Activated CD8-positive, alpha-beta memory T cell treated with anti-CD3 and anti-CD28 coated beads for 24 hours (primary cell): ENCODE results near the gene MRTFB.
A peak's percentile ranks its signal among the peaks of the same experiment; 100 is the strongest.
"Not testable (repeated sequence)": the region's sequence is repeated elsewhere in the genome, so short reads cannot be mapped to it uniquely, and the experiment has no call there.

Experiments
- DNase-seq: peaks from one replicate; pipeline ENCODE4 v3.0.0-alpha.2; 2020

The MRTFB gene, protein sequence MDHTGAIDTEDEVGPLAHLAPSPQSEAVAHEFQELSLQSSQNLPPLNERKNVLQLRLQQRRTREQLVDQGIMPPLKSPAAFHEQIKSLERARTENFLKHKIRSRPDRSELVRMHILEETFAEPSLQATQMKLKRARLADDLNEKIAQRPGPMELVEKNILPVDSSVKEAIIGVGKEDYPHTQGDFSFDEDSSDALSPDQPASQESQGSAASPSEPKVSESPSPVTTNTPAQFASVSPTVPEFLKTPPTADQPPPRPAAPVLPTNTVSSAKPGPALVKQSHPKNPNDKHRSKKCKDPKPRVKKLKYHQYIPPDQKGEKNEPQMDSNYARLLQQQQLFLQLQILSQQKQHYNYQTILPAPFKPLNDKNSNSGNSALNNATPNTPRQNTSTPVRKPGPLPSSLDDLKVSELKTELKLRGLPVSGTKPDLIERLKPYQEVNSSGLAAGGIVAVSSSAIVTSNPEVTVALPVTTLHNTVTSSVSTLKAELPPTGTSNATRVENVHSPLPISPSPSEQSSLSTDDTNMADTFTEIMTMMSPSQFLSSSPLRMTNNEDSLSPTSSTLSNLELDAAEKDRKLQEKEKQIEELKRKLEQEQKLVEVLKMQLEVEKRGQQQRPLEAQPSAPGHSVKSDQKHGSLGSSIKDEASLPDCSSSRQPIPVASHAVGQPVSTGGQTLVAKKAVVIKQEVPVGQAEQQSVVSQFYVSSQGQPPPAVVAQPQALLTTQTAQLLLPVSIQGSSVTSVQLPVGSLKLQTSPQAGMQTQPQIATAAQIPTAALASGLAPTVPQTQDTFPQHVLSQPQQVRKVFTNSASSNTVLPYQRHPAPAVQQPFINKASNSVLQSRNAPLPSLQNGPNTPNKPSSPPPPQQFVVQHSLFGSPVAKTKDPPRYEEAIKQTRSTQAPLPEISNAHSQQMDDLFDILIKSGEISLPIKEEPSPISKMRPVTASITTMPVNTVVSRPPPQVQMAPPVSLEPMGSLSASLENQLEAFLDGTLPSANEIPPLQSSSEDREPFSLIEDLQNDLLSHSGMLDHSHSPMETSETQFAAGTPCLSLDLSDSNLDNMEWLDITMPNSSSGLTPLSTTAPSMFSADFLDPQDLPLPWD

DNA sequence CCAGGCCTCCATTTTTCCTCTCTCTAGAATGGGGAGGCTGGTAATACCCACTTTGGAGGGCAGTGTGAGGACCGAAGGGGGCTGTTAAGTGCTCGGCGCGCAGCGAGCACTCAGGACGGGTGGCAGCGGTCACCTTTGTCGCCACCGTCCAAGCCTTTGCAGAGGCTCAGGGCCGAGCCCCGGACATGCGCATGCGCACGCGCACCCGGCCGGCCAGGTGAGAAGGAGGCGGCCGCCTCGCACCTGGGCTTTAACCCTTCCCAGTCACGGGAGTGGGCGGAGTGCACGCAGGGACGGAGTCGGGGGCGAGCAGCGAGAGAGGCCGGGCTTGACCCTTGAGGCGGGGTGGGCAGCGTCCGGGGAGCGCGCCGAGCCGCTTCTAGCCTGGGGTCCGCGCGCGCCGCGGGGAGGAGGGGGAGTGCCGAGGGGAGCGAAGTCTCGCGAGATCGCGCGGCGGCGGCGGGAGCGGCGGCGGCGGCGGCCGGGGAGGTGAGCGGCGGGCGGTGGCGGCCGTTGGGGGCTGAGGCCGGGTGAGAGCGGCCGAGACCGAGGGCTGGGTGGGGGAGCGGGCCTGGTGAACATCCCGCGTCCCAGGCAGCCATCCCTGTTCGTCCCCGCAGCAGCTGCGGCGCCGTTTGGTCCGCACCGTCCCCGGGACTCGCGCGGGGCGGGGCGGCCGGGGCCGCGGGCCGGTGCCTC lies at the start of gene MRTFB:
MRTFB (plus strand) TSS at position 443 of the 699 bp plus-strand sequence. CDS start 69,288 bp downstream, outside the sequence.
- DNase-seq = peak; percentile 95

DNA sequence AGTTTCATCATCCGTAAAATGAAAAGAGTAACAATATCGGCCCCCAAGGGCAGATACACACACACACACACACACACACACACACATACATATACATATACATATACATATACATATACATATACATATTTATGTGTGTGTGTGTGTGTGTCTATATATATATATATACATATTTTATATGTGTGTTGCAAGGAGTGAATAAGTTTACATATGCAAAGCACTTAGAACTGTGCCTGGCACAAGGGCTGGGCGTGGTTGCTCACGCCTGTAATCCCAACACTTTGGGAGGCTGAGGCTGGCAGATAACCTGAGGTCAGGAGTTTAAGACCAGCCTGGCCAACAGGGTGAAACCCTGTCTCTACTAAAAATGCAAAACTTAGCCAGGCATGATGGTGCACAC lies 47.6 kb upstream of the MRTFB start:
- DNase-seq = not testable (repeated sequence)

DNA sequence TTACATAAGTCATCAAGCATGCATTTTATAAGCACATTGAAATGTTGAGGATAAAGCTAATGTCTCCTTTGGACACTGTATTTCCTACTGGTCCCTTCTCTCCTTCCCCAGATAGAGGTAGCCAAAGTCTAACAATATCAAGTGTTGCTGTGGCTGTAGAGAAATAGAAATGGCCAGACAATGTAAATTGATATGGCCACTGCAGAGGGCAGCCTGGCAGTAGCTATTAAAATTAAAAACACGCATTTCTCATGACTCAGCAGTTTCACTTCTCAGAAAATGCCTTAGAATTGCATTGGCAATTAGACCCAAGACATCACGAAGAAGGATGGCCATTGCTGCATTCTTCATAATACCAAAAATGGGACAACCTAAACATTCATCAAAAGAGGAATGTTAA lies 46.8 kb upstream of the MRTFB start:
- no peak for DNase-seq

DNA sequence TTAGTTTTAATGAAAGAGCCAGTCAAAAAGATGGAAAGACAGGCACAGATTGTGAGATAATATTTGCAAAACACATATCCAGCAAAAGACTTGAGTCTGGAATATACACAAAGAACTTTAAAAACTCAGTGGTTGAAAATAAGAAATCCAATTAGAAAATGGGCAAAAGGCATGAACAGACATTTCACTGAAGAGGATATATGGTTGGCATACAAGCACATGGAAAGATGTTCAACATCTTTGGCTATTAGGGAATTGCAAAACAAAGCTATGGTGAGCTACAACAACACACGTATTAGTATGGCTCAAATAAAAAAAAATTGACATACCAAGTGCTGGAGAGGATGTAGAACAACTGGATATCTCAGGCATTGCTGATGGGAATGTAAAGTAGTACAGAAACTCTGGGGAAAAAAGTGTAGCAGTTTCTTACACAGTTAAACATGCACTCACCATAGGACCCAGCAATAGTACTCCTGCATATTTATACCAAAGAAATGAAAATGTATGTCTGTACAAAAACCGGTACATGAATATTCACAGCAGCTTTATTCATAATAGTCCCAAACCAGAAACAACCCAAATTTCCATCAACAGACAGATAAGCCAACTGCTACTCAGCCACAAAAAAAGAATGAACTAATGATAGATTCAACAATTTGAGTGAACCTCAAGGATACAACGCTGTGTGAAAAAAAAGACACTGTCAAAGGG lies 44.4 kb upstream of the MRTFB start:
- no peak for DNase-seq

DNA sequence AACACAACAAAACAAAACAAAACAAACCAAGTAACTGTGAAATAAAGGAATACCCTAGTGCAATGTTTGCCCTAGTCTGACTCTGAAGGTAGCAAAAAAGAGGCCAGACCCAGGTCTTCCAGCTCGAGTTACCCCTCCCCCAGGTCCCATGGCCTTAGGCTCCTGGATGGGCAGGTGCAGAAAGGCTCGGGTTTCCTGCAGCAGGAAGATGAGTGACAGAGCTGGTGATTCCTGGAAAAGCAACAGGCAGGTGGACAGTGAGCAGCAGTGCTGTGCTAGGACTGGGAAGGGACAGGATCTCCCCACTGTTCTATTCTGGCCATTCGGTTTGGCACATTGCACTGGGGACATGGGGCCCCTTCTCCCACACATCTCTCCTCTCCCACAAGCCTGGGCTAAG lies 42.9 kb upstream of the MRTFB start:
- DNase-seq = no peak

DNA sequence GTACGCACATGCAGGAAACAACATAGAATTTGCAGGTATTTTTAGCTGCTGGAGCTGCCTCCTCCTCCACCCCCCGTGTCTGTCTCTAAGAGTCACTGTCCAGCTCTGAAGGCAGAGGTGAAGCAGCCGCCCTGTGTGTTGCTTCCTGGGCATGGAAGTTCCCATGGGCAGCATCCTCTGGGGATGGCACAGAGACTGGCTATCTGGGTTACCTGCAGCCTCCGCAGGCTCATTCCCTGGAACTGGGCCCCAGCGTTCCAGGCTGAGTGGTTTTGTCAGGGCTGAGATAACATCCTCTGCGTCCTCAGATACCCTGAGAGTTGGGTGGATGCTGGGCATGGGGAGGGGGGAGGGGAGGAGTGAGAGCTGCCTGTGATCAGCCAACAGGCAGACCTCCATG lies 41.5 kb upstream of the MRTFB start:
- DNase-seq = no peak

DNA sequence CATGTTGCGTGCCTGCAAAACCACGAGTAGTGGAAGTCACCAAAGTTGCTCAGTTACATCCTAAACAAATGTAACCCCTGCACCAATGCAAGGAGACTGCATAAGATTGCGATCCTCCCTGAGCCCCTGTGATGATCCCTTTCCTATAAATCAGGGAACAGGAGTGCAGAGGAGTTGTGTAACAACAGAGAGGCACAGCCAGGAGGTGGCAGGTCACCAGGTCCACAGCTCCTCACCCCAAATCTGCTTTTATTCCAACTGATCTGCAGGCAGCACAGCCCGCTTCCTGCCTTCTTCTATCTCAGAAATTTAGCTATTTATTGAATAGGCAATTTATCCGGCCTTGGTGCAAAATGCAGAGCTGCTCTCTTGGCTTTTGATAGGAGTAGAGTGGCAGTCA lies 36.0 kb upstream of the MRTFB start:
- DNase-seq = no peak

DNA sequence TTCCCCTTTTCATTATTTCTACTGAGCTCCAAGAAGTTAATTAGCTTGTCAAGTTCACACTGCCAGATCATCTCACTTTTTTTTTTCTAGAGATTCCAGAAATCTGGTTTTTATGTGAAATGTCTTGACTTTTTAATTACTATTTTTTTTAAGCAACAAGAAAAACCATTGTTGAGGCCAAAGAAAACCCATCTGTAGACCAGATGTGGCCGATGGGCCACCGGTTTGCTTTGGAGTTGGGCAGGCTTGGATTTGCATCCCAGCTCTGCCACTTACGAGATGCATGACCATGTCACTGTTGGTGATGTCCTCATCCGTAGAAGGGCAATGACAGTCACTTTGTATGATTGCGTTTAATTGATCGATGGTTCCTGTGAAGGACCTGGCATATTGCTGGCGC lies 34.2 kb upstream of the MRTFB start:
- no peak for DNase-seq

DNA sequence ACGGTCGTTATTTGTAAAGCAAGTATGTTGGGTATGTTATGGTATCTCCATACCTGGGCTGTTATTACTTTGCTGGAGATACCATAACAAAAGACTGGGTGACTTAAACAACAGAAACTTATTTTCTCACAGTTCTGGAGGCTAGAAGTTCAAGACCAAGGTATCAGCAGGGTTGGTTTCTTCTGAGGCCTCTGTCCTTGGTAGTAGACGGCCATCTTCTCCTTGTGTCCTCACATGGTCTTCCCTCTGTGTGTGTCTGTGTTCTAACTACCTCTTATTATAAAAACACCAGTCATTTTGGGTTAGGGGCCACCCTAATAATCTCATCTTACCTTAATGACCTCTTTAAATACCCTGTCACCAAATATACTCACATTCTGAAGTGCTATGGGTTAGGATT lies 33.2 kb upstream of the MRTFB start:
- no peak for DNase-seq

DNA sequence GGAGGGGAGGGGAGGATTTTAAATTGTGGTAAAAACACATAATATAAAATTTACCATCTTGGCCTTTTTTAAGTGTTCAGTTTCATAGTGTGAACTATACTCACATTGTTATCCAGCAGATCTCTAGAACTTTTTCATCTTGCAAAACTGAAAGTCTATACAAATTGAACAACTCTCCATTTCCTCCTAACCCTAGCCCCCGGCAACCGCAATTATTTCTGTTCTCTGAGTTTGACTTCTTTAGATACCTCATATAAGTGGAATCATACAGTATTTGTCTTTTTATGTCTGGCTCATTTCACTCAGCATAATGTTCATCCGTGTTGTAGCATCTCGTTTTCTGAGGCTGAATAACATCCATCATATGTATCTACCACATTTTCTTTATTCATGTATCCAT lies 30.0 kb upstream of the MRTFB start:
- DNase-seq = no peak

DNA sequence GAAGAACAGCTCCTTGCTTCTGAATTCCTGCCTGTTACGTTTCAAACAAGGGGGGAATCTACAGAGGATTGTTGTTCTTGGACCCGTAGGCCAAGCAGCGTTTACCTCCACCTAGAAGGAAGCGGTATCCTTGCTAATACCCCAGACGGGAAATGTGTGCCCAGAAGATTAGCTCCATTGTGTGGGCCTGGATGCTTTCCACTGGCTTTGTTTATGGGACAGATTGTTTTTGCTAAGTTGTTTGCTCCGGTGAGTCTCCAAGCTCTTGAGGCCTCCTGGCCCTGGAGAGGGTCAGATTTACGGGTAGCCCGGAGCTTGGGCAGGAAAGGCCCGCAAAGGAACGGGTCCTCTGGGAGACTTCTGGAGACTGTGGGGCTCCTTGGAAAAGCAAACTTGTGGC lies 28.4 kb upstream of the MRTFB start:
- DNase-seq = no peak

DNA sequence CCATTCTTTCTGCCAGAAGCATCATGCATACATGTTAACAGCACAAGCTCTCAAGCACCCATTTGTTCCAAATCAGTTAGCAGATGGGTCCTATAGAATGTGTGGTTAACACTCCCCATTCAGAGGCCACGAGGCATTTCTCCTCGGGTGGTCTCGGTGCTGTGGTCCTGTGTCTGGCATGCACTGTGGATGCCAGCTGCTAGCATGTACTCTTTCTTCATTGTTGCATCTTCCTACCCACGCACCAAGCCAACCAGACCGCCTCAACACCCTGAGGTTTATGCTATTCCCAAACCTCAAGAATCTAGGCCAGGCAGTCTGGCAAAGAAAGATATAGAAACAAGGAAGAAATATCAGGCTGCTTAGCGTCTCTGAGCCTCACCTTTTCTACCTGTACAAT lies 27.8 kb upstream of the MRTFB start:
- DNase-seq = no peak

DNA sequence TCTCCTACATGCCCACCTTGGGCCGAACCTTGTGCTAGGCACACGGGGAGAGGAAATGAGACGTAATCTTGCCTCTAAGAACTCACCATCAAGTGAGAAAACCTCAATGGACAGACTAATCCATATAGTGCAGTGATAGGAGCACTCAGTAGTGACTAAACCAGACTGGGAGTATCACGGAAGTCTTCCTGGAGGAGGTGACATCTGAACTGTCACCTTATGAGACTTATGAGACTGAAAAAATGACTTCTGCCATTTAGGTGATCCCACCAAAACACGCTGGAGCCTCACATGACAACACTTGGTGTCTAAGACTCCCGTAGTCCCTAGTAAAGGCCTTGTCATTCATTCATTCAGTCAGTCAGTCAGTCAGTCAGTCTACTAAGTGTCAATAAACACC lies 27.3 kb upstream of the MRTFB start:
- DNase-seq = no peak

DNA sequence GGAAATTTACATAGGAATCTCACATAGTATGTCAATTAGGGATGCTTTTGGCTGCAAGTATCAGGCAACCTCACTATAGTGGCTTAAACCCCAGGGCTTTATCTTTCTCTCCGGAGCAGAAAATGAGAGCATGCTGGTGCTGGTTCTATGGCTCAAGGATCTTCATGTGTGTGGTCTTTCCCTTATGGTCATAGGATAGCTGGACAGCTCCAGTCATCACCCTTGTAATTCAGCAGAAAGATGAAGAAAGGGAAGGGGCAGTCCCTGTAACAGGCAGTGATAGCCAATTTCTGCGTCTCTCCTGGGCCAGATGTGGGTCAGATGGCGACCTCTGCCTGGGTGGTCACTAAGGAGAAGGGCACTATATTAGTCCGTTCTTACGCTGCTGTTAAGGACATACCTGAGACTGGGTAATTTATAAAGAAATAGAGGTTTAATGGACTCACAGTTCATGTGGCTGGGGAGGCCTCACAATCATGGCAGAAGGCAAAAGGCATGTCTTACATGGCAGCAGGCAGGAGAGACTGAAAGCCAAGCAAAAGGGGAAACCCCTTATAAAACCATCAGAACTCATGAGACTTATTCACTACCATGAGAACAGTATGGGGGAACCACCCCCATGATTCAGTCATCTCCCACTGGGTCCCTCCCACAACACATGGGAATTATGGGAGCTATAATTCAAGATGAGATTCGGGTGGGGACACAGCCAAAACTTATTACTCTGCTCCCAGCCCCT lies 23.8 kb upstream of the MRTFB start:
- DNase-seq = not testable (repeated sequence)

DNA sequence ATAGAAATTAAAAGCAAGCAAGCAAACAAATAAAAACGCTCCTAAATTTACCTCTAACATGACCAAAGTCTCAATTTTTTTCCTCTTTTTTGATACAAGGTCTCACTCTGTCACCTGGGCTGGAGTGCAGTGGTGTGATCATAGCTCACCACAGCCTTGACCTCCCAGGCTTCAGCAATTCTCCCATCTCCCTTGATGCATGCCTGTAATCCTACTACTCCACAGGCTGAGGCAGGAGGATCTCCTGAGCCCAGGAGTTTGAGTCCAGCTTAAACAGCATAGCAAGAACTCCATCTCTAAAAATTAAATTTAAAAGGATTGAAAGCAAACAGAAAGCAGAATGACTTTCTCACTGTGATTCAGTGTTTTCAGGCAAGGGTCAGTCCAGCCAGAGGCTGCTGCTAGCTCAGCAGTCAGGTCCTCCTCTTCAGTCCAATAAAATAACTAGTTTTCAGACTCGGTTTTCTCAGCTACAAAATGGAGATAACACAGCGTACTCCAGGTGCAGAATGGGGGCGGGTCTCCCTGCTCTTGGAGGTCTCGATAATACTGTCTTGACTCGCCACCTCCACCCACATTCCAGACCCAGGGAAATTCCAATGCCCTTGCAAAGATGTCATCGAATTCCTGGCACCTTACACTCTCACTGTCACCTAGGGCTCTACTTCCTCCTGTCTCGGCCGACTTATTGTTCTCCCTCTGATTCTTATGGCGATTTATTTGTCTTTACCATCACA lies 20.7 kb upstream of the MRTFB start:
- DNase-seq = no peak

DNA sequence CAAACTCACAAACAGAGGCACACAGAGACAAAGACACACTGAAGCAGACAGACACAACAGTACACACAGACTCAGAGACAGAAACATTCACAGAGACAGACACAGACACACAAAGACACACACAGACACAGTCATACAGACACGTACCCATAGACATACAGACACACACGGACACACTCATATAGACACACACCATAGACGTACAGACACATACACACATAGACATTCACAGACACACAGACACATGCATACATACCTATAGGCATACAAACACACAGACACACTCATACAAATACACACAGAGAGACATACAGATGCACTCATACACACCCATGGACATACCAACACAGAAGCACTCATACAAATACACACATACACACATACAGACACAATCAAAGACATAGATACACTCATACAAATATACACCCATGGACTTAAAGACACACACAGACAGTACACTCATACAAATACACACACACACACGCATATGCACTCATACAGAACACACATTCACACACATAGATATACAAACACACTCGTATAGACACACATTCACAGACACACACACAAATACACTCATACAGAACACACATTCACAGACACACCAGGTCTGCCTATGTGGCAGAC lies 19.9 kb upstream of the MRTFB start:
- no peak for DNase-seq

DNA sequence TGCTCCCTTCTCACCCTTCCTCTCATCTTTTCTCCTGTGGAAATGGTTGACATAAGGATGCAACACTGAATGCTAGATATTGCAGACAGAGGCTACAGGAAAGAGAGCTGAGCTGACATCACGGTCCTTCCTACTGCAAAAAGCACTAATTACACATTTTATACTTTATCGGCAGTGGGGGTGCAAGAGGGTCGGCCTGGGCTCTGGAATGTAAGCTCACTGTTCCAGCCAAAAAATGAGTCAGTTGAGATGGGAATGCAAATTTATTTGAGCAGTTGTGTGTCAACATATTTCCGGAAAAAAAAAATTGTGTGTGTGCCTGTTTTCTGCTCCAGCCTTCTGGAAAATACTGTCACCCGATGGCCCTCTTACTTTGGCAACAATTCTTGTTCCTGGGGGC lies 14.1 kb upstream of the MRTFB start:
- DNase-seq = no peak

DNA sequence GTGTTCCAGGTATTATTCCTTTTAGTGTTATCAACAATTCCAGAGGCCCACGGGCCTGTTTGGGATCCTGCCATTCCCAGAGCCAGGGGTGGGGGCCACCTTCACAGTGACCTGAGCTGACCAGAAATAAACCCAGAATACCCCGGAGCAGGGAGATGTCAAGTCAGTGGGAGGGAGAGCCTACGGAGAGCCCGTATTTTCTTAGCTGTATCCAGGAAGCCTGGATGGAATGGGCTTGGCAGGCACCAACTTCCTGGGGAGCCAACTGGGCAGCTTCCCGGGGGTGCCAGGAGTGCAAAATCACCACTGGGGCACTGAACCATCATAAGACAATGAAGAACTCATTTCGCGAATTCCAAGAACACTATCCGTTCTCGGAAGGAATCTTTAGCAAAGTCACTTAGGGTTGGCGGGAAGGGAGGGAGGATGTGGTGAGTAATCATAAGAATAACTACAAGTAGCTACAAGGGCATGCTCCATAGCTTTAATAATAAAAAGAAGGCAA lies 13.2 kb upstream of the MRTFB start:
- no peak for DNase-seq

DNA sequence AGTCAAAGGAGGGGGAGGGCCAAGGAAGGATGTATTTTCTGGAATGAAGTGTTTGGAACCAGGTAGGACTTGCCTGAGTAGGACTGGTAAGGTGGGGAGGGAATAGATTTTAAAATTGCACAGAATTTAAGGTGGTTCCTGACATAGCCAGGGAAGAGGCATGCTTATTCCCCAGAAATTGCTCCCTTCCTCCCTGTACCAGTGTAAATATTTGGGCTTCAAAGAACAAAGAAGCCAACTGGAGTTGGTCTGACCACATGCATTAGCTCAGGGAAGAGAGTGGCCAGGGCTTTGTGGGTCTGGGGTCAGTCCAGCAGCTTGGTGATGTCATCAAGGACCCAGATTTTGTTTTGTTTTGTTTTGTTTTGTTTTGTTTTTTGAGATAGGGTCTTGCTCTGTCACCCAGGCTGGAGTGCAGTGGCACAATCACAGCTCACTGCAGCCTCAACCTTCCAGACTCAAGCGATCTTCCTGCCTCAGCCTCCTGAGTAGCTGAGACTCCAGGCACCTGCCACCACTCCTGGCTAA lies 9.3 kb upstream of the MRTFB start:
- no peak for DNase-seq

DNA sequence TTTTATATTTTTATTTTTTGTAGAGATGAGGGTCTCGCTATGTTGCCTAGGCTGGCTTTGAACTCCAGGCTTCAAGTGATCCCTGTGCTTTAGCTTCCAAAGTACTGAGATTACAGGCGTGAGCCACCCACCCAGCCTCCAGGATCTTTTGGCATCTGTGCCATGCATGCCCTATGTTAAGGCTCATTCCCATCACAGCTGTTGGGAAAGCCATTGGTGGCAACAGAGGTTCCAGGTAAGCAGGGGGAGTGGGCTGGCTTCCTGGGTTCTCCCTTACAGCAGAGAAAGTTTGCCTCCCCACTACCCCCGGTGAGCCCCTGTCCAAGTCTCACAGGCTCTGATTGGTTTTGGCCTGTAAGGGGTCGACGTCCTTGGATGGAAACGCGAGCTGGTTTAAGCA lies 8.9 kb upstream of the MRTFB start:
- no peak for DNase-seq
